DOHH2 (cell line): ENCODE measurements around the gene RNU5B-1.

Experiments used
- H3F3A ChIP-seq: fragments of 200-600 bp; sonication (generic), shearing (Covaris generic); 2 replicates; pipeline ENCODE4 v1.6.0; 2016; ENCODE audit warnings: antibody characterized with exemption, mild to moderate bottlenecking; ENCODE audit not compliant: control insufficient read depth, insufficient read depth
- H3K27ac ChIP-seq: fragments of 200-600 bp; sonication (generic); 2 replicates; pipeline ENCODE4 v1.5.1; 2014; ENCODE audit warnings: low read depth, mild to moderate bottlenecking, low read length, moderate library complexity
- H3K27me3 ChIP-seq: fragments of 200-600 bp; sonication (generic); 2 replicates; pipeline ENCODE4 v1.6.1; 2014; ENCODE audit warnings: mild to moderate bottlenecking, low read length, mixed read lengths; ENCODE audit not compliant: control insufficient read depth
- H3K36me3 ChIP-seq: fragments of 200-600 bp; sonication (generic); 2 replicates; pipeline ENCODE4 v1.6.1; 2014; ENCODE audit warnings: mild to moderate bottlenecking, low read length, moderate library complexity, mixed read lengths; ENCODE audit not compliant: control insufficient read depth
- H3K4me1 ChIP-seq: fragments of 200-600 bp; sonication (generic); 2 replicates; pipeline ENCODE4 v1.6.1; 2014; ENCODE audit warnings: mild to moderate bottlenecking, low read length, mixed read lengths; ENCODE audit not compliant: control insufficient read depth
- H3K4me2 ChIP-seq: fragments of 200-600 bp; sonication (generic); 2 replicates; pipeline ENCODE4 v1.6.0; 2014; ENCODE audit warnings: mild to moderate bottlenecking, low read length, moderate library complexity
- H3K4me3 ChIP-seq: fragments of 200-600 bp; sonication (generic); 2 replicates; pipeline ENCODE4 v1.5.1; 2014; ENCODE audit warnings: mild to moderate bottlenecking, low read length, mixed read lengths
- H3K79me2 ChIP-seq: fragments of 200-600 bp; sonication (generic); 2 replicates; pipeline ENCODE4 v1.6.1; 2014; ENCODE audit warnings: mild to moderate bottlenecking, low read length, mixed read lengths; ENCODE audit not compliant: control insufficient read depth
- H3K9me2 ChIP-seq: fragments of 200-600 bp; sonication (generic); replicated peaks from 2 replicates; pipeline ENCODE4 v1.6.1; 2014; ENCODE audit warnings: mild to moderate bottlenecking, low read length, mixed read lengths; ENCODE audit not compliant: control insufficient read depth
- H3K9me3 ChIP-seq: fragments of 200-600 bp; sonication (generic); 2 replicates; pipeline ENCODE4 v1.6.1; 2014; ENCODE audit warnings: antibody characterized with exemption, low read length, mixed read lengths; ENCODE audit not compliant: control insufficient read depth, insufficient read depth
- H4K20me1 ChIP-seq: fragments of 200-600 bp; sonication (generic); 2 replicates; pipeline ENCODE4 v1.6.0; 2014; ENCODE audit warnings: low read depth, mild to moderate bottlenecking, antibody characterized with exemption, low read length, moderate library complexity; ENCODE audit not compliant: control insufficient read depth, insufficient read depth
- EZH2phosphoT487 ChIP-seq: fragments of 200-600 bp; sonication (generic); IDR thresholded peaks from 2 replicates; pipeline ENCODE4 v1.6.1; 2017; ENCODE audit warnings: borderline replicate concordance, mild to moderate bottlenecking, antibody characterized with exemption, low read length, moderate library complexity, mixed read lengths
- TF ChIP-seq, protein P1 (sequence below): fragments of 200-600 bp; sonication (generic); IDR thresholded peaks from one replicate; pipeline ENCODE4 v1.5.1; 2014; ENCODE audit warnings: antibody characterized with exemption, mild to moderate bottlenecking, low read depth, low read length; ENCODE audit not compliant: poor library complexity, severe bottlenecking

RNU5B-1 gene

DNA sequence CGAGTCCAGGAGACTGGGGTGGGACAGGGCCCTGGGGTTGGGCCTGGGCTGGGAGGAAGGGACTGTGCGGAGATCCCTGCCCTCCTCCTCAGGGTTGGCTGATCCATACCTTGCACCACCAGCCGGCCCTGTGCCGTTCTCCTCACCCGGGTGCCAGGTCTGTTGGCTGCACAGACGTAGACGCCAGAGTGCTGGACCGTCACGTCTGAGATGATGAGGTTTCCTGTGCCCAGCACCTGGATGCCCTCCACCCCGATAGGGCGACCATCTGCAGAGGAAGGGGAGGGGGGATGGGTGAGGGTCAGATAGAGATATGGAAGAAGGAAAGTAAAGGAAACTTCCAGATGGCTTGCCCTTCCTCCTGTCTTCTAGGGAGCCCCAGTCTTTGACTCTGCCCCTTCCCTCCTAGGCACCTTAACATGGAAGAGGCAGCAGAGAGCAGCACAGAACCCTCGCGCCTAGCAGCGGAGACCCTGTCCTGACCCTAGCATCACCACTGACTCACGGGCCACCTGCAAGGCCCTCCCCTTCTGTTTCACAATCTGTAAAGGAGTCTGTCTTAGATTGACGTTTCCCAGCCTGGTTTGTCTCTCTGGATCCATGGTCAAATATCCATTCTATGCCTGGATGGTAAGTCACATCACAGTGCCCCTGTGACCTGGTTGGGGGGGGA, 28.8 kb downstream of the RNU5B-1 start:
- peaks cover 53% of the 10 kb centered on the region for H3K4me1 ChIP-seq
- no peak overlapping the region for H3K4me3 ChIP-seq
- H3K79me2 ChIP-seq = no peaks in the 10 kb centered on the region
- no peaks in the 10 kb centered on the region for H3K36me3 ChIP-seq
- no peak for TF ChIP-seq EZH2phosphoT487
- TF ChIP-seq, protein P1, sequence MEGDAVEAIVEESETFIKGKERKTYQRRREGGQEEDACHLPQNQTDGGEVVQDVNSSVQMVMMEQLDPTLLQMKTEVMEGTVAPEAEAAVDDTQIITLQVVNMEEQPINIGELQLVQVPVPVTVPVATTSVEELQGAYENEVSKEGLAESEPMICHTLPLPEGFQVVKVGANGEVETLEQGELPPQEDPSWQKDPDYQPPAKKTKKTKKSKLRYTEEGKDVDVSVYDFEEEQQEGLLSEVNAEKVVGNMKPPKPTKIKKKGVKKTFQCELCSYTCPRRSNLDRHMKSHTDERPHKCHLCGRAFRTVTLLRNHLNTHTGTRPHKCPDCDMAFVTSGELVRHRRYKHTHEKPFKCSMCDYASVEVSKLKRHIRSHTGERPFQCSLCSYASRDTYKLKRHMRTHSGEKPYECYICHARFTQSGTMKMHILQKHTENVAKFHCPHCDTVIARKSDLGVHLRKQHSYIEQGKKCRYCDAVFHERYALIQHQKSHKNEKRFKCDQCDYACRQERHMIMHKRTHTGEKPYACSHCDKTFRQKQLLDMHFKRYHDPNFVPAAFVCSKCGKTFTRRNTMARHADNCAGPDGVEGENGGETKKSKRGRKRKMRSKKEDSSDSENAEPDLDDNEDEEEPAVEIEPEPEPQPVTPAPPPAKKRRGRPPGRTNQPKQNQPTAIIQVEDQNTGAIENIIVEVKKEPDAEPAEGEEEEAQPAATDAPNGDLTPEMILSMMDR = no peak
- H3K9me2 ChIP-seq = no peaks in the 10 kb centered on the region
- no peaks in the 10 kb centered on the region for H4K20me1 ChIP-seq
- H3F3A ChIP-seq = 0 out of 2 replicates have a peak, but pooled peaks cover 5% of the 10 kb centered on the region
- no peaks in the 10 kb centered on the region for H3K9me3 ChIP-seq
- no peak overlapping the region for H3K27ac ChIP-seq
- no peak overlapping the region for H3K4me2 ChIP-seq
- H3K27me3 ChIP-seq = peaks cover 3% of the 10 kb centered on the region; the same call in 1 of the 2 replicates

- Histone ChIP-seq H3K27me3 (peaks cover 3% of the 10 kb centered on the region; the same call in 1 of the 2 replicates), H3K79me2 (no peaks in the 10 kb centered on the region), H4K20me1 (no peaks in the 10 kb centered on the region), H3K9me3 (no peaks in the 10 kb centered on the region), H3K9me2 (no peaks in the 10 kb centered on the region), H3K4me3 (no peak overlapping the region), H3K4me1 (peaks cover 52% of the 10 kb centered on the region), H3K4me2 (no peak overlapping the region), H3K36me3 (no peaks in the 10 kb centered on the region), H3K27ac (no peak overlapping the region), H3F3A (0 out of 2 replicates have a peak, but pooled peaks cover 5% of the 10 kb centered on the region)
- no peak for TF ChIP-seq EZH2phosphoT487
- TF ChIP-seq, protein P1 = no peak
These were observed 29.4 kb downstream of the RNU5B-1 start for GRCh38 chr15:65333856-65334255.

DNA sequence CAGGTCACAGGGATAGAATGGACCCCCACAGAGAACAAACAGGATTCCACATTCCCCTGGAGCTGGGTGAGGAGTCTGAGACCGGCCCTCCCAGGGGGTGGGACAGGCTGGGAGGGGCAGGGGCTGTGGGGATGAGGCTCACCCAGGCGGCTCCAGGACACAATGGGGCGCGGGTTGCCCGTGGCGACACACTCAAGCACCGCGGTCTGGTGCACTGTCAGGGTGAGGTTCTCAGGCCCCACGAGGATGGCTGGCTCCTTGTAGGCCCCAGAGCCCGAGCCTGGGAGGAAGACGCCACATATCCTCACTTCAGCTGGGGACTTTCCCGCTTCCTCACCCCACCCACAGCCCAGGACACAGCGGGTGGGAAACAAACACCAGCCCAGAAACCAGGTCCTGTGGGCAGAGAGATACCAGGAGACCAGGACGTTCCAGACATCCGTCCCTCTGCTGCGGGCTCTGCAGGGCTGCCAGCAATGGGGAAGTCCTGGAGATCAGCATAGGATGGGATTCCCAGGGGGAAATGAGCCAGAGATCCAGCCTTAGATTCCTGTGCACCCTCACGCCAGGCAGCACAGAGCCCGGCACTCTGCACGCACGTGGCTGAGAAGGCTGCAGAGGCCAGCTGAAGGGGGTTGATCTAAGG, 30.2 kb downstream of the RNU5B-1 start:
- Histone ChIP-seq H3K4me3 (no peak overlapping the region), H3K4me2 (no peak overlapping the region), H3F3A (0 out of 2 replicates have a peak, but pooled peaks cover 5% of the 10 kb centered on the region), H3K9me3 (no peaks in the 10 kb centered on the region), H4K20me1 (no peaks in the 10 kb centered on the region), H3K36me3 (no peaks in the 10 kb centered on the region), H3K27ac (no peak overlapping the region), H3K4me1 (peaks cover 56% of the 10 kb centered on the region), H3K79me2 (no peaks in the 10 kb centered on the region), H3K27me3 (peaks cover 3% of the 10 kb centered on the region; the same call in 1 of the 2 replicates), H3K9me2 (no peaks in the 10 kb centered on the region)
- TF ChIP-seq, protein P1 = no peak
- no peak for TF ChIP-seq EZH2phosphoT487
